GM18505 (cell line): Measurements from ENCODE around the gene ADIPOR2.

Source experiments
- ATAC-seq: cut with Tn5 transposase; IDR thresholded peaks from one replicate; pipeline ENCODE4 v1.9.1; 2021; ENCODE audit not compliant: unreplicated experiment
- POLR2A ChIP-seq: IDR thresholded peaks from 4 replicates; pipeline ENCODE4 v1.6.1; 2011; ENCODE audit warnings: borderline replicate concordance; ENCODE audit not compliant: insufficient read depth, insufficient read length; ENCODE audit errors: extremely low read depth

Gene ADIPOR2

DNA sequence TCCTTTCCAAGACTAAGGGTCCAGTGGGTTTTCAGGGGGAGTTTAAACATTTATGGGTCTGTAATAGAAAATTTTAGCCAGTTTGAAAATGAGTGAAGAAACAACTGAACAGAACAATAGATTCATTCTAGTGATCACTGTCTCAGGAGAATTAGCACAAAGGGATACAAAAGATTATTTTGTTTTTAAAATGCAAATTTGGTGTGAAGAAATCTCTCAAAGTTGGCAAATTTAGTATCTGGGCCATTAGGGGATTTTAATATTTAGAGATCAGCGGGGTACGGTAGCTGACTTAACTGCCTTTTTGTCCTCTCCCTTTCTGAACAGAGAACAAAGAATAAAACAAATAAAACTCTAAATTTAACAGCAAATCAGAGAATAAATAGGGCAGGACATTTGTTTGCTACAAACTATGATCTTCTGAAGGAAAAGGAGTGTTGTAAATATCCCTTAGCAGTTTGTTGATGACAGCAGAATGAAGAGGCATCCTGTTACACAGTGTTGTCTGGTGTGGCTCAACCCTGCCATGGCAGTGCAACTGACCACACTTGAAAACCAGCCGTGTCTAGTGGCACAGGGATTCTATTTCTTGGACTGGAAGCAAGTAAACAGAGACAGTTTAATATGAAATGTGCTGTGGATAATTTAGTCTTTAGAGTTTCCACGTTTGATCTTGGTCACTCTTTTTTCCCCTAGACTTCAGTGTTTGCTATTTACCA is 83.2 kb downstream of the ADIPOR2 start:
- TF ChIP-seq POLR2A, result no peak
- ATAC-seq, result no peak

GRCh38 chr12:1776170-1776921 is 85.5 kb downstream of the ADIPOR2 start:
- TF ChIP-seq POLR2A, result no peak
- no peak for ATAC-seq

GRCh38 chr12:1777798-1778197 is 86.9 kb downstream of the ADIPOR2 start:
- TF ChIP-seq POLR2A, result no peak

GRCh38 chr12:1778911-1779310 is 88.0 kb downstream of the ADIPOR2 start:
- ATAC-seq, result no peak
- TF ChIP-seq POLR2A, result no peak

More at GRCh38 chr12:1777798-1778197, 86.9 kb downstream of the ADIPOR2 start:
- ATAC-seq, result no peak

GRCh38 chr12:1779783-1780182 is 88.9 kb downstream of the ADIPOR2 start:
- no peak for ATAC-seq
- no peak for TF ChIP-seq POLR2A

- TF ChIP-seq POLR2A, result no peak
- no peak for ATAC-seq
Measured at GRCh38 chr12:1781772-1782171, 90.9 kb downstream of the ADIPOR2 start.

DNA sequence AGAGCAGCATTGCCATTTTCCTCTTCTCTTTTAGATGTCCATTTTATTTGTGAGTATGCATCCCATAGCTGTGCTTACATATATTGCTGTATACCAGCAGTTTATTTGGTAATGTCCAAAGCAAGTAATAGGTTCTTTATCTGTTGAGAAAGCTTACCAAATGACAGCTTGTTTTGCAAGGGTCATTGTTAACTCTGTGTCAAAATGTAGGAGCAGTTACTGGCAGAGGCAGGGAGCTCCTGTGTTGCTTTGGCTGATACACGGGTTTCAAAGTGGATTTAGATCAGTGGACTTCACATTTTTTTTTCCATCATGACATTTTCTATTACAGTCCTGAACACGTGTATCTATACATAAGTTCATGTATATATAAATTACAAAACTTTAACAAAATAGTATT is 91.3 kb downstream of the ADIPOR2 start:
- no peak for ATAC-seq

GRCh38 chr12:1787714-1788113 is 96.8 kb downstream of the ADIPOR2 start:
- TF ChIP-seq POLR2A, result no peak
- ATAC-seq, result no peak

More for the DNA sequence above, 91.3 kb downstream of the ADIPOR2 start:
- no peak for TF ChIP-seq POLR2A

- ATAC-seq, result no peak
- no peak for TF ChIP-seq POLR2A
Measured at GRCh38 chr12:1790444-1790843, 99.6 kb downstream of the ADIPOR2 start.

DNA sequence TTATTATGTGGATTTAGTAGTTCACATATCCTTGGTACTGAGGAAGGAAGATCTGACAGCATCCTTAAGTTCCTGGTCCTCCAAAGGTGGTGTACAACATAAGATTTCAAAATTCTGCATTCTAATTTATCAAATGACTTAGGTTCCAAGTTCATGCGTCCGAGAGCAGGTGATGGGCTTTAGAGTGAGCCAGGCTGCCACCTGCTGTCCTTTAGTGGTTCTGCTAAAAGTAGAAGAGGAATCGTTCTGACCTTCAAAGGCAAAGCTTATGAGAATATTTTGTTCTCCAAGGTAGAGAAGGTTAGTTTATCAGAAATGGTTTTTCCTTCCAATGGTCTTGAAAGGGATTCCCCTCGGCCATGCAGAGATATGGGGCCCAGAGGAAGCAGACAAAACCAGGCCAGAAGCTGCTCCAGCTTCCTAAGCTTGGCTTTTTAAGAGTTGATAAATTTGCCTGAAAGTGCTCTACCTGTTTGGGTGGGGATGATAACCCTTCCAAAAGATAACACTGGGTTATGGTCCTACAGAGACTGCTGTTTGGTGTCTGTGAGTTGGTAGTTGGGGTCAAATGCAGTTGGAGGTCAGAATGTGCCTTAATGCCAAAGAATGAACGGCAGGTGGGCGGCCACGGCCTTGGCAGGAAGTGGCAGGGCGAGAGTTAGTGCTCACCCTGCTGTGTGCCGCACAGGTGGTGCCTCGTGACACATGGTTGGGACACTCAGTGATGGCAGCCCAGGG is 100.4 kb downstream of the ADIPOR2 start:
- no peak for ATAC-seq
- TF ChIP-seq POLR2A, result no peak

GRCh38 chr12:1792406-1792805 is 101.5 kb downstream of the ADIPOR2 start:
- TF ChIP-seq POLR2A, result no peak
- ATAC-seq, result no peak

GRCh38 chr12:1793426-1794210 is 102.7 kb downstream of the ADIPOR2 start:
- no peak for ATAC-seq
- no peak for TF ChIP-seq POLR2A
